C4-2B (cell line): Measurements from ENCODE around the gene DNAH8.

Source experiments
- H3K27ac ChIP-seq: fragments of 450-650 bp; 2 replicates; pipeline ENCODE4 v1.5.1; 2017
- ZFX ChIP-seq: fragments of 450-650 bp; IDR thresholded peaks from 2 replicates; pipeline ENCODE4 v1.6.1; 2017
- TF ChIP-seq, protein P1 (sequence below): fragments of 450-650 bp; conservative IDR thresholded peaks from 2 replicates; pipeline ENCODE4 v1.5.1; 2017; ENCODE audit warnings: mild to moderate bottlenecking

The DNAH8 gene

DNA sequence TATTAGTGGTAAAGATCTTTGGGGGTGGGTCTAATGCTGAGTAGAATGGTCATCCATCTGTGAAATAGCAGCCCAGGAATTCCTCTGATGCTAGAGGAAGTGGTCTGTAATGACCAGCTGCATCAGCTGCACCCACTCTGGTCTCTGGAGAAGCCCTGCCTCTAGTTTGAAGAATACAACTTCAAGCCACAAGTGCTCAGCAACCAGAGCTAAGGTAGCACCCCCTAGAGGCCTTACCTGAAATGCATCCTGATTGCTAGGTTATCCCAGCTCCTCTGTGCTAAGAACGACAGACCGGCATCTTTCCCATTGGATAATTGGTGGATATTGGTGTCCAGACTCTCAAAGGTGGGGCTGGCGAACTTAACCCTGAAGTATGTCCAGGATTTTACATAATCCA, 58.2 kb downstream of the DNAH8 start:
- H3K27ac ChIP-seq: no peak overlapping the region
- TF ChIP-seq ZFX: no peak
- TF ChIP-seq, protein P1, sequence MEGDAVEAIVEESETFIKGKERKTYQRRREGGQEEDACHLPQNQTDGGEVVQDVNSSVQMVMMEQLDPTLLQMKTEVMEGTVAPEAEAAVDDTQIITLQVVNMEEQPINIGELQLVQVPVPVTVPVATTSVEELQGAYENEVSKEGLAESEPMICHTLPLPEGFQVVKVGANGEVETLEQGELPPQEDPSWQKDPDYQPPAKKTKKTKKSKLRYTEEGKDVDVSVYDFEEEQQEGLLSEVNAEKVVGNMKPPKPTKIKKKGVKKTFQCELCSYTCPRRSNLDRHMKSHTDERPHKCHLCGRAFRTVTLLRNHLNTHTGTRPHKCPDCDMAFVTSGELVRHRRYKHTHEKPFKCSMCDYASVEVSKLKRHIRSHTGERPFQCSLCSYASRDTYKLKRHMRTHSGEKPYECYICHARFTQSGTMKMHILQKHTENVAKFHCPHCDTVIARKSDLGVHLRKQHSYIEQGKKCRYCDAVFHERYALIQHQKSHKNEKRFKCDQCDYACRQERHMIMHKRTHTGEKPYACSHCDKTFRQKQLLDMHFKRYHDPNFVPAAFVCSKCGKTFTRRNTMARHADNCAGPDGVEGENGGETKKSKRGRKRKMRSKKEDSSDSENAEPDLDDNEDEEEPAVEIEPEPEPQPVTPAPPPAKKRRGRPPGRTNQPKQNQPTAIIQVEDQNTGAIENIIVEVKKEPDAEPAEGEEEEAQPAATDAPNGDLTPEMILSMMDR: peak; percentile 58

DNA sequence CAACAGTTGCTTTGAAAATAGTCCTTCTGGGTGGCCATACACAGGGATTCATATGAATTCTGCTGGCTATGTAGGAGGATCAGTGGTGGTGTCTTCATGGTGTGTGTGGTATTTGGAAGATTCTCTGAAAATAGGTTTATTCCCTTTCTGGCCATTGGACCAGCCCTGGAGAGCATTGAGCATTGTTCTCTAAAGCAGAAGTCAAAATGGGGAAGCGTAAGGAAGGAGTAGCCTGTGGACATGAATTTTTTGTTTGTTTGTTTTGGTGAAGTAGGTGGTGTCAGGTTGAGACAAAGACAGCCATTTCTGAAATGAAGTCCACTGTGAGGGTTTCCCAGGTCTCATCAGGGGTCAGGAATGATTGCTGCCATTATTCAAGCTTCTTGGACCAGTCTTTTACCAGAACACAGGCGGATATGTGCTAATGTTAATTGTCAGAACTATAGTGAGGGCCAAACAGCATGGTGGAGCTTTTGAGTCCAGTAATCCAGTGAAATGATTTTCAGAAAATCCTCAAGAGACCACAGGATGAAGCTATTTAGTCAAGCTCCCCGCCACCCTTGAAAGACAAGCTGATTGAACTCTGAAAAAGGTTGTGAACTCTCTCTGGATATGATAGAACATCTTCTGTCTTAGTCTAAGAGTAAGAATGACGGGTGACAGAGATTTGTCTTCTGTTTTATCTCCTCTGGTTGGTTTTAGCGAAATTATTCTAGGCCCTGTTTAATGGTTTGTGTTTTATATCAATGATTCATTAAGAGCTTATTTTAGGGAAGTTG, 60.0 kb downstream of the DNAH8 start:
- no peak overlapping the region for H3K27ac ChIP-seq
- TF ChIP-seq, protein P1: no peak
- TF ChIP-seq ZFX: no peak

DNA sequence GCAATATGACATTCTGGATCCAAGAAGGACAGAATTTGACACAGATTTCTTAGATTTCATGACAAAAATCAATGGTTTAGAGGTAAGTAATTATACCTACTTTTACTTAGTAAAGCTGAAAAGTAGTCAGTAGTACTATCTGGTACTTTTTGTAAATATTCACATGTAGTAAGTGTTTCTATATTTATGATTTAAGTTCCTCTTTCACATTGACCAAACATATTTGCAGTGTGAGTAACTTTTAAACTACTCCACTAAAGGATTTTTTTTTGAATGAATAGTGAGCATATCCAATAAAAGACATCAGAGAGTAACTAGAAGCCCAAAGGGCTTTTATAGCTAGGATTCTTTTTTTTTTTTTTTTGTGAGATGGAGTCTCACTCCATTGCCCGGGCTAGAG, 60.8 kb downstream of the DNAH8 start:
- TF ChIP-seq ZFX: no peak
- TF ChIP-seq, protein P1: no peak
- H3K27ac ChIP-seq: no peak overlapping the region

DNA sequence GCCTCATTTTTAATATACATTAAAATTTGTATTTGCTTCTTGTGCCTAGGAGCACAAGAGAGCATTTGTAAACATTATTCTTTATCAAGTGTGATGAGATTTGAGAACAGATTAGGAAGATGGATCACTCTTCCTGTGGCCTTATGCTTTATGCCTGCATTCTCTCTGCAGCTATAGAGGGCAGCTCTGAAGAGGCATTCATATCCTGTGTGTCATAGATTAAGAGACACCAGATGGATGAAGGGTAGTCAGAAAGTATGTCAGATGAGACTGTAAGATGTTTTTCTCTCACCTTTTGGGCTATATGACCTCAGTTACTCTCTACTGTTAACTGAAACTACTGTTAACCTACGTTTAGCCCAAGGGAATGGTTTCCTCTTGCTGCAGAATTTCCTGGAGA, 61.4 kb downstream of the DNAH8 start:
- H3K27ac ChIP-seq: no peak overlapping the region
- TF ChIP-seq, protein P1: no peak
- TF ChIP-seq ZFX: no peak

DNA sequence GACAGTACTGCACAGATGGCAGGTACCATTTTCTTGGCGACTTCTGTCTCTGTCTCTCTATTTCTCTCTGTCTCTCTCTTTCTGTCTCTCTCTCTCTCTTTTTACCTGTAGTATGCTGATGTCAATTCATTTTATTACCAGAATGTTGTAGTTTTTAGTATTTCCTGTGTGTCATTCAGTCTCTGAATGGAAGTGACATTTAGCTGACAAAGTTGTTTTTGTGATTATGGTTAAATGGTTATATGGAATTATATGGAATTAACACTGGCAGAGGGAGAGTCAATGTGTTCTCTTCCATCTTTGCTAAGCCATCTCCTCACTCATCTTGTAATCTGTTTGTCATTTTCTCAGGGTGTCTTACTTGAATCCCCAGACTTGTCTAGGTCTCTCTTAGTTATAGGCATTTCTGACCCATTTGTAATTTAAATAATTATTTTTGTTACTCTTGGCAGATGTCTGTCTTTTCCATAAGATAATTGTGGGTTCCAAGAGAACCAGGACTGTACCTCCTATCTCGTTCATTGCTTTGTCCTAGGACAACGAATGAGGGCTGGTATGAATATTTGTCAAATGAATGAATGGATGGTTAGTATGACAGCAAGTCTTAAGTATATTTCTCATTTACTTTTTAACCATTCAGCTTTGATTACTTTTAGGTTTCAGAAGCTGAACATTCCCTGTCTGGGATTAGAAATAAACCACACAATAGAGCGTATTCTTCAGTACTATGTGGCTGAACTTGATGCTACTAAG, 64.4 kb downstream of the DNAH8 start:
- no peak for TF ChIP-seq ZFX
- TF ChIP-seq, protein P1: no peak
- H3K27ac ChIP-seq: no peak overlapping the region

DNA sequence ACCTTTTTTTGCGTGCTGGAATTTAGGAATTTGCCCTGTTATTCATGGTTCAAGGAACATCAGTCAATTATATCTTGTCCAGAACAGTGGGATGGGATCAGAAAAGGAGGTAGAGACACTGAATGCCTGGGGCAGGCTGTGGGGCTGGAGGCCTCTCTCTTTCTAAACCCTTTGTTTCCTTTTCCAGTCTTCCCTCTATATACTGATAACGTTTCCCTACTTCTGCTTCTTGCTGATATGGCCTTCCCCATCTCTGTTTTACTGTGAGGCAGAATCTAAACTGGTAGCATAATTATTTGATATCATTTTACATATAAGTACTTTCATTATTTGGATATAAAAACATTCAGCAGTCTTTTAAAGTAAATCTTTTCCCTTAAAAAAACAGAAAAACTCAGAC, 67.5 kb downstream of the DNAH8 start:
- no peak overlapping the region for H3K27ac ChIP-seq
- TF ChIP-seq, protein P1: no peak
- no peak for TF ChIP-seq ZFX
